22Rv1 (cell line): ENCODE data around the gene CES2.

Experiments
- CTCF ChIP-seq: fragments of 450-650 bp; IDR thresholded peaks from 2 replicates; pipeline ENCODE4 v1.5.1; 2017; ENCODE audit warnings: mild to moderate bottlenecking
- ZFX ChIP-seq: fragments of 450-650 bp; IDR thresholded peaks from 2 replicates; pipeline ENCODE4 v1.6.1; 2017; ENCODE audit warnings: antibody characterized with exemption, borderline replicate concordance

GRCh38 chr16:66926961-66927436 lies 8.3 kb upstream of the CES2 start:
- TF ChIP-seq ZFX (no peak), CTCF (no peak)
